ENCODE results near the gene HS6ST3. TPM values are rescaled to one million over a fixed set of nuclear protein-coding genes. Genes with fewer than 3 reads are reported as not detected.

The HS6ST3 gene
- total and polyA plus RNA-seq, 2 of the 13 experiments (the other 11 are each of a cell fraction or from before 2014, with no cell fraction given) = not detected

- Histone ChIP-seq H3K79me2 (ENCODE audit: insufficient read depth, low read length) (no peaks in the 10 kb centered on the region), H2AFZ (ENCODE audit: low read length) (no peak overlapping the region), H3K9ac (ENCODE audit: insufficient read depth, low read depth, low read length) (no peak overlapping the region), H3K36me3 (replicated peaks in 1 of 2; ENCODE audit: control insufficient read depth in 1 of 2, insufficient read depth in 2 of 2, low read length in 2 of 2) (no peaks in the 10 kb centered on the region), H4K20me1 (ENCODE audit: insufficient read depth, low read length) (no peaks in the 10 kb centered on the region), H3K9me3 (ENCODE audit: low read length) (no peaks in the 10 kb centered on the region), H3K27me3 (ENCODE audit: control insufficient read depth in 1 of 2, insufficient read depth in 2 of 2, low read length in 2 of 2) (peaks cover 0 to 7% of the 10 kb centered on the region in 2 experiments; a peak in 1 of 5 replicates), H3K27ac (ENCODE audit: extremely low read length, insufficient read depth, low read length) (no peak overlapping the region), H3K4me1 (ENCODE audit: insufficient read depth, low read length) (0 out of 2 replicates have a peak, but pooled peaks cover 7% of the 10 kb centered on the region), H3K4me3 (replicated peaks in 1 of 3; ENCODE audit: insufficient read depth in 1 of 3, low read depth in 2 of 3, low read length in 3 of 3) (no peak overlapping the region), H3K4me2 (ENCODE audit: low read depth, low read length) (no peak overlapping the region)
- in situ Hi-C loops (cut with HindIII; ENCODE audit: extremely low pct_ligation_motif_present, low pct_unique_long_range_greater_than_20kb) = no loop called here
- 3% methylated on average over 4 of the region's 4 CpGs for WGBS (ENCODE audit: low lambda C conversion rate)
- ChIA-PET CTCF (ENCODE audit: low intra/inter-chr PET ratio, low total read pairs) (no interaction called here), POLR2A (no interaction called here)
- intact Hi-C loops (cut with micrococcal nuclease; ENCODE audit: unreplicated experiment) = no loop called here
- FAIRE-seq (no peak), ATAC-seq (no peak), DNase-seq (ENCODE audit: low spot score) (no peak)
- no TSS peak for BruUV-seq (replicated peaks)
- no peak for TF ChIP-seq GPN1 (CRISPR knock-in tag; IDR thresholded peaks at IDR 0.05; ENCODE audit: borderline replicate concordance)
- TF ChIP-seq, protein P1, sequence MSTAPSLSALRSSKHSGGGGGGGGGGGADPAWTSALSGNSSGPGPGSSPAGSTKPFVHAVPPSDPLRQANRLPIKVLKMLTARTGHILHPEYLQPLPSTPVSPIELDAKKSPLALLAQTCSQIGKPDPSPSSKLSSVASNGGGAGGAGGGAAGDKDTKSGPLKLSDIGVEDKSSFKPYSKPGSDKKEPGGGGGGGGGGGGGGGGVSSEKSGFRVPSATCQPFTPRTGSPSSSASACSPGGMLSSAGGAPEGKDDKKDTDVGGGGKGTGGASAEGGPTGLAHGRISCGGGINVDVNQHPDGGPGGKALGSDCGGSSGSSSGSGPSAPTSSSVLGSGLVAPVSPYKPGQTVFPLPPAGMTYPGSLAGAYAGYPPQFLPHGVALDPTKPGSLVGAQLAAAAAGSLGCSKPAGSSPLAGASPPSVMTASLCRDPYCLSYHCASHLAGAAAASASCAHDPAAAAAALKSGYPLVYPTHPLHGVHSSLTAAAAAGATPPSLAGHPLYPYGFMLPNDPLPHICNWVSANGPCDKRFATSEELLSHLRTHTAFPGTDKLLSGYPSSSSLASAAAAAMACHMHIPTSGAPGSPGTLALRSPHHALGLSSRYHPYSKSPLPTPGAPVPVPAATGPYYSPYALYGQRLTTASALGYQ (CRISPR knock-in tag; IDR thresholded peaks at IDR 0.05) = no peak
- no peak for TF ChIP-seq CCDC6 (CRISPR knock-in tag; IDR thresholded peaks at IDR 0.05)
- no peak for TF ChIP-seq ZKSCAN8 (CRISPR knock-in tag; IDR thresholded peaks at IDR 0.05; ENCODE audit: borderline replicate concordance)
- TF ChIP-seq, protein P2, sequence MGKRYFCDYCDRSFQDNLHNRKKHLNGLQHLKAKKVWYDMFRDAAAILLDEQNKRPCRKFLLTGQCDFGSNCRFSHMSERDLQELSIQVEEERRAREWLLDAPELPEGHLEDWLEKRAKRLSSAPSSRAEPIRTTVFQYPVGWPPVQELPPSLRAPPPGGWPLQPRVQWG (CRISPR knock-in tag; IDR thresholded peaks at IDR 0.05; ENCODE audit: borderline replicate concordance, low read depth) = no peak
- no peak for TF ChIP-seq ZNF770 (CRISPR knock-in tag; IDR thresholded peaks at IDR 0.05)
- TF ChIP-seq TARDBP (CRISPR knock-in tag; IDR thresholded peaks at IDR 0.05) = no peak
- TF ChIP-seq, protein P3, sequence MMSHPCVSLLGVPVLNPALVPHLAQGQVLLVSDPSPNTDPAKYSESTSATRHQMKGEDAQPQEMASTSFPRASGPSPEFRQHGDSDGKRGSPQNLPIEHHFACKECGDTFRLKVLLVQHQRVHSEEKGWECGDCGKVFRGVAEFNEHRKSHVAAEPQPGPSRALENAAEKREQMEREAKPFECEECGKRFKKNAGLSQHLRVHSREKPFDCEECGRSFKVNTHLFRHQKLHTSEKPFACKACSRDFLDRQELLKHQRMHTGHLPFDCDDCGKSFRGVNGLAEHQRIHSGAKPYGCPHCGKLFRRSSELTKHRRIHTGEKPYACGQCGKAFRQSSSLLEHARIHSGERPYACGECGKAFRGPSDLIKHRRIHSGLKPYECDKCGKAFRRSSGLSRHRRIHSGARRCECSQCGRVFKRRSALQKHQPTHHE (CRISPR knock-in tag; IDR thresholded peaks at IDR 0.05; ENCODE audit: borderline replicate concordance) = no peak
- no peak for TF ChIP-seq FOXO4 (CRISPR knock-in tag; conservative IDR thresholded peaks at IDR 0.05)
- TF ChIP-seq, protein P4, sequence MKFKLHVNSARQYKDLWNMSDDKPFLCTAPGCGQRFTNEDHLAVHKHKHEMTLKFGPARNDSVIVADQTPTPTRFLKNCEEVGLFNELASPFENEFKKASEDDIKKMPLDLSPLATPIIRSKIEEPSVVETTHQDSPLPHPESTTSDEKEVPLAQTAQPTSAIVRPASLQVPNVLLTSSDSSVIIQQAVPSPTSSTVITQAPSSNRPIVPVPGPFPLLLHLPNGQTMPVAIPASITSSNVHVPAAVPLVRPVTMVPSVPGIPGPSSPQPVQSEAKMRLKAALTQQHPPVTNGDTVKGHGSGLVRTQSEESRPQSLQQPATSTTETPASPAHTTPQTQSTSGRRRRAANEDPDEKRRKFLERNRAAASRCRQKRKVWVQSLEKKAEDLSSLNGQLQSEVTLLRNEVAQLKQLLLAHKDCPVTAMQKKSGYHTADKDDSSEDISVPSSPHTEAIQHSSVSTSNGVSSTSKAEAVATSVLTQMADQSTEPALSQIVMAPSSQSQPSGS (CRISPR knock-in tag; IDR thresholded peaks at IDR 0.05) = no peak
- TF ChIP-seq, protein P5, sequence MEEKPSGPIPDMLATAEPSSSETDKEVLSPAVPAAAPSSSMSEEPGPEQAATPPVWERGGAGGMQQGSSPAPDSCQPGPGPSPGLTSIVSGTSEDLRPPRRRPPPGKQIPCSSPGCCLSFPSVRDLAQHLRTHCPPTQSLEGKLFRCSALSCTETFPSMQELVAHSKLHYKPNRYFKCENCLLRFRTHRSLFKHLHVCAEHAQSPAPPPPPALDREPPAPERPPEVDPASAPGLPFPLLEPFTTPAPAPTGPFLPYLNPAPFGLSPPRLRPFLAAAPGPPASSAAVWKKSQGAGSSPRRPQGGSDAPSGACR (CRISPR knock-in tag; IDR thresholded peaks at IDR 0.05) = no peak
Measured at GRCh38 chr13:96450326-96451020, 360.6 kb downstream of the HS6ST3 start.
